ENCODE measurements around the gene ERI2. TPM values are rescaled to one million over a fixed set of nuclear protein-coding genes. Genes with fewer than 3 reads are reported as not detected.

The ERI2 gene
- total RNA-seq, result 1 to 10 TPM; 2.3 to 3.0 (median 2.4) TPM
- total RNA-seq (2013), result 3.9 TPM
- total RNA-seq, result 0.67 to 23.4 (median 2.4) reads per million in 29 experiments

- Mint-ChIP-seq H3K27ac (peak within 1 kb of the TSS; percentile 94 to 95), H3K27me3 (no peaks in the 10 kb centered on the region), H3K36me3 (no peaks in the 10 kb centered on the region), H3K4me3 (peak within 1 kb of the TSS; percentile 98 to 99 (median 98)), H3K4me1 (peaks cover 18 to 23% (median 22%) of the 10 kb centered on the region in 3 donors), H3K9me3 (no peaks in the 10 kb centered on the region)
- H3K36me3 ChIP-seq (ENCODE audit: control insufficient read depth in 2 of 2, extremely low read depth in 1 of 2, insufficient read depth in 1 of 2, low read length in 1 of 2), result no peaks in the 10 kb centered on the region
- H3K27me3 ChIP-seq (replicated peaks in 1 of 2; ENCODE audit: control insufficient read depth in 2 of 2, extremely low read depth in 1 of 2, insufficient read depth in 2 of 2, low read length in 1 of 2), result no peaks in the 10 kb centered on the region
- POLR2A ChIA-PET, result interaction anchor here (0.6 kb wide), 2 partner anchors 44 to 1383 kb away, joined by 3 to 5 read pairs; no protein-coding TSS in a partner anchor
- WGBS (ENCODE audit: insufficient coverage), result 1% methylated on average over 68 of the region's 74 CpGs
- peak; percentile 44 to 79 (median 65) for DNase-seq
- peaks cover 0 to 16% of the 10 kb centered on the region in 2 experiments for H3K4me1 ChIP-seq (ENCODE audit: control insufficient read depth in 1 of 2, extremely low read depth in 1 of 2, insufficient read depth in 2 of 2, low read length in 2 of 2)
- H3K9me3 ChIP-seq, result no peaks in the 10 kb centered on the region
- H3K27ac ChIP-seq (ENCODE audit: low read length), result peak within 1 kb of the TSS; percentile 77
- peak within 1 kb of the TSS; percentile 85 to 95 for H3K4me3 ChIP-seq (ENCODE audit: control insufficient read depth in 1 of 2, extremely low read depth in 1 of 2, low read length in 1 of 2)
- CTCF ChIA-PET, result interaction anchor here (0.6 to 1.2 kb wide), 5 partner anchors 43 to 322 kb away, joined by 3 to 4 read pairs (median 3); partner anchors contain the start of gene ACSM3 (in 1 of the 2)
- peak; percentile 87 to 92 (median 88) for ATAC-seq (replicated peaks in 1 of 4)
Observed at GRCh38 chr16:20806168-20807050, at the start of gene ERI2, which contains the start of gene REXO5. ERI2 (minus strand) TSS chr16:20806472; CDS start chr16:20806430, 42 bp downstream. REXO5 (plus strand) TSS chr16:20806527; CDS start chr16:20806954, 427 bp downstream.

- Mint-ChIP-seq H3K9me3 (no peaks in the 10 kb centered on the region), H3K36me3 (peaks cover 21% of the 10 kb centered on the region), H3K4me3 (no peak overlapping the region), H3K27me3 (no peaks in the 10 kb centered on the region), H3K4me1 (peaks cover 0 to 5% (median 3%) of the 10 kb centered on the region in 3 donors), H3K27ac (no peak overlapping the region)
- WGBS (ENCODE audit: insufficient coverage), result 100% methylated on average over 1 of the region's 2 CpGs
- CTCF ChIA-PET, result interaction anchor here in 1 of 2 donors (0.6 kb wide), 1 partner anchor 1323 kb away, joined by 3 read pairs; no protein-coding TSS in a partner anchor
- H3K36me3 ChIP-seq (ENCODE audit: control insufficient read depth in 2 of 2, extremely low read depth in 1 of 2, insufficient read depth in 1 of 2, low read length in 1 of 2), result peaks cover 5 to 10% of the 10 kb centered on the region in 2 donors
- no peaks in the 10 kb centered on the region for H3K4me1 ChIP-seq (ENCODE audit: control insufficient read depth in 1 of 2, extremely low read depth in 1 of 2, insufficient read depth in 2 of 2, low read length in 2 of 2)
- ATAC-seq (replicated peaks in 1 of 4) (no peak), DNase-seq (no peak)
- no peaks in the 10 kb centered on the region for H3K9me3 ChIP-seq
- POLR2A ChIA-PET, result no interaction called here
- no peaks in the 10 kb centered on the region for H3K27me3 ChIP-seq (replicated peaks in 1 of 2; ENCODE audit: control insufficient read depth in 2 of 2, extremely low read depth in 1 of 2, insufficient read depth in 2 of 2, low read length in 1 of 2)
- H3K4me3 ChIP-seq (ENCODE audit: control insufficient read depth in 1 of 2, extremely low read depth in 1 of 2, low read length in 1 of 2), result no peak overlapping the region
- H3K27ac ChIP-seq (ENCODE audit: low read length), result no peak overlapping the region
Observed at GRCh38 chr16:20854963-20855362, 48.7 kb upstream of the ERI2 start.

- Mint-ChIP-seq H3K4me3 (no peak overlapping the region), H3K27me3 (no peaks in the 10 kb centered on the region), H3K4me1 (peaks cover 0 to 6% (median 4%) of the 10 kb centered on the region in 3 donors), H3K9me3 (no peaks in the 10 kb centered on the region), H3K36me3 (peaks cover 14% of the 10 kb centered on the region), H3K27ac (no peak overlapping the region)
- POLR2A ChIA-PET, result interaction anchor here in 1 of 2 donors (0.6 kb wide), 1 partner anchor 234 kb away, joined by 4 read pairs; no protein-coding TSS in a partner anchor
- Histone ChIP-seq H3K27ac (ENCODE audit: low read length) (no peak overlapping the region), H3K27me3 (replicated peaks in 1 of 2; ENCODE audit: control insufficient read depth in 2 of 2, extremely low read depth in 1 of 2, insufficient read depth in 2 of 2, low read length in 1 of 2) (no peaks in the 10 kb centered on the region), H3K4me3 (ENCODE audit: control insufficient read depth in 1 of 2, extremely low read depth in 1 of 2, low read length in 1 of 2) (no peak overlapping the region), H3K9me3 (no peaks in the 10 kb centered on the region), H3K36me3 (ENCODE audit: control insufficient read depth in 2 of 2, extremely low read depth in 1 of 2, insufficient read depth in 1 of 2, low read length in 1 of 2) (peaks cover 0 to 3% of the 10 kb centered on the region in 2 donors), H3K4me1 (ENCODE audit: control insufficient read depth in 1 of 2, extremely low read depth in 1 of 2, insufficient read depth in 2 of 2, low read length in 2 of 2) (no peaks in the 10 kb centered on the region)
- ATAC-seq (replicated peaks in 1 of 4) (no peak), DNase-seq (no peak)
- CTCF ChIA-PET, result interaction anchor here (0.6 to 1.2 kb wide), 4 partner anchors 21 to 1324 kb away, joined by 3 read pairs; partner anchors contain the start of genes DCUN1D3 (in 1 of the 2) and LYRM1 (in 1 of the 2)
- WGBS (ENCODE audit: insufficient coverage), result 83% methylated on average over 1 of the region's 3 CpGs
Observed at GRCh38 chr16:20853981-20854620, 47.8 kb upstream of the ERI2 start.

- no peak overlapping the region for H3K27ac Mint-ChIP-seq
- ChIA-PET POLR2A (no interaction called here), CTCF (interaction anchor here in 1 of 2 donors (1.2 kb wide), 1 partner anchor 47 kb away, joined by 3 read pairs; the partner anchor contains the start of genes DCUN1D3 and LYRM1)
- Histone ChIP-seq H3K4me1 (ENCODE audit: control insufficient read depth in 1 of 2, extremely low read depth in 1 of 2, insufficient read depth in 2 of 2, low read length in 2 of 2) (no peaks in the 10 kb centered on the region), H3K27ac (ENCODE audit: low read length) (no peak overlapping the region), H3K4me3 (ENCODE audit: control insufficient read depth in 1 of 2, extremely low read depth in 1 of 2, low read length in 1 of 2) (no peak overlapping the region), H3K9me3 (no peaks in the 10 kb centered on the region), H3K27me3 (replicated peaks in 1 of 2; ENCODE audit: control insufficient read depth in 2 of 2, extremely low read depth in 1 of 2, insufficient read depth in 2 of 2, low read length in 1 of 2) (no peaks in the 10 kb centered on the region), H3K36me3 (ENCODE audit: control insufficient read depth in 2 of 2, extremely low read depth in 1 of 2, insufficient read depth in 1 of 2, low read length in 1 of 2) (peaks cover 0 to 3% of the 10 kb centered on the region in 2 donors)
- no peaks in the 10 kb centered on the region for H3K27me3 Mint-ChIP-seq
- H3K4me1 Mint-ChIP-seq, result peaks cover 0 to 6% (median 4%) of the 10 kb centered on the region in 3 donors
- no peak for DNase-seq
- no peak for ATAC-seq (replicated peaks in 1 of 4)
- peaks cover 11% of the 10 kb centered on the region for H3K36me3 Mint-ChIP-seq
- no peak overlapping the region for H3K4me3 Mint-ChIP-seq
- H3K9me3 Mint-ChIP-seq, result no peaks in the 10 kb centered on the region
- WGBS (ENCODE audit: insufficient coverage), result 100% methylated on average over 1 of the region's 5 CpGs
Observed at GRCh38 chr16:20853143-20853542, 46.9 kb upstream of the ERI2 start.

- ChIA-PET POLR2A (no interaction called here), CTCF (interaction anchor here in 1 of 2 donors (0.8 to 2.7 kb wide), 4 partner anchors 44 to 334 kb away, joined by 3 to 15 read pairs (median 4); no protein-coding TSS in a partner anchor)
- no peak overlapping the region for H3K4me3 Mint-ChIP-seq
- H3K9me3 Mint-ChIP-seq, result no peaks in the 10 kb centered on the region
- H3K27ac Mint-ChIP-seq, result no peak overlapping the region
- no peak for DNase-seq
- 100% methylated on average over 1 of the region's 2 CpGs for WGBS (ENCODE audit: insufficient coverage)
- Histone ChIP-seq H3K4me1 (ENCODE audit: control insufficient read depth in 1 of 2, extremely low read depth in 1 of 2, insufficient read depth in 2 of 2, low read length in 2 of 2) (no peaks in the 10 kb centered on the region), H3K4me3 (ENCODE audit: control insufficient read depth in 1 of 2, extremely low read depth in 1 of 2, low read length in 1 of 2) (no peak overlapping the region), H3K27ac (ENCODE audit: low read length) (no peak overlapping the region), H3K36me3 (ENCODE audit: control insufficient read depth in 2 of 2, extremely low read depth in 1 of 2, insufficient read depth in 1 of 2, low read length in 1 of 2) (peaks cover 0 to 3% of the 10 kb centered on the region in 2 donors), H3K9me3 (no peaks in the 10 kb centered on the region), H3K27me3 (replicated peaks in 1 of 2; ENCODE audit: control insufficient read depth in 2 of 2, extremely low read depth in 1 of 2, insufficient read depth in 2 of 2, low read length in 1 of 2) (no peaks in the 10 kb centered on the region)
- H3K27me3 Mint-ChIP-seq, result no peaks in the 10 kb centered on the region
- H3K36me3 Mint-ChIP-seq, result peaks cover 11% of the 10 kb centered on the region
- no peak for ATAC-seq (replicated peaks in 1 of 4)
- peaks cover 0 to 6% (median 4%) of the 10 kb centered on the region in 3 donors for H3K4me1 Mint-ChIP-seq
Observed at GRCh38 chr16:20851601-20852000, 45.3 kb upstream of the ERI2 start.

- H3K27me3 Mint-ChIP-seq, result no peaks in the 10 kb centered on the region
- no peak overlapping the region for H3K4me3 Mint-ChIP-seq
- Histone ChIP-seq H3K27ac (ENCODE audit: low read length) (no peak overlapping the region), H3K4me1 (ENCODE audit: control insufficient read depth in 1 of 2, extremely low read depth in 1 of 2, insufficient read depth in 2 of 2, low read length in 2 of 2) (no peaks in the 10 kb centered on the region), H3K4me3 (ENCODE audit: control insufficient read depth in 1 of 2, extremely low read depth in 1 of 2, low read length in 1 of 2) (no peak overlapping the region), H3K27me3 (replicated peaks in 1 of 2; ENCODE audit: control insufficient read depth in 2 of 2, extremely low read depth in 1 of 2, insufficient read depth in 2 of 2, low read length in 1 of 2) (no peaks in the 10 kb centered on the region), H3K9me3 (no peaks in the 10 kb centered on the region), H3K36me3 (ENCODE audit: control insufficient read depth in 2 of 2, extremely low read depth in 1 of 2, insufficient read depth in 1 of 2, low read length in 1 of 2) (no peaks in the 10 kb centered on the region)
- H3K36me3 Mint-ChIP-seq, result peaks cover 11% of the 10 kb centered on the region
- no peaks in the 10 kb centered on the region for H3K9me3 Mint-ChIP-seq
- ChIA-PET CTCF (interaction anchor here (0.7 to 2.7 kb wide), 10 partner anchors 23 to 709 kb away, joined by 3 to 15 read pairs (median 5); no protein-coding TSS in a partner anchor), POLR2A (no interaction called here)
- ATAC-seq (replicated peaks in 1 of 4), result no peak
- WGBS (ENCODE audit: insufficient coverage), result 83% methylated on average over 1 of the region's 3 CpGs
- DNase-seq, result no peak
- H3K4me1 Mint-ChIP-seq, result peaks cover 0 to 6% (median 4%) of the 10 kb centered on the region in 3 donors
- peak overlapping the region in 1 of 2 donors; percentile 31 for H3K27ac Mint-ChIP-seq
Observed at GRCh38 chr16:20850981-20851380, 44.7 kb upstream of the ERI2 start.

Measured in T-cell (primary cell).